T-helper 1 cell (primary cell): ENCODE data around the gene FAM163A.

ENCODE experiments used
- DNase-seq, 5 donors: peaks; one replicate each; pipeline ENCODE4 v3.0.0-alpha.2; 2012 to 2020

FAM163A gene

GRCh38 chr1:179860652-179861051 is 117.6 kb downstream of the FAM163A start:
- no peak for DNase-seq

- DNase-seq: no peak
Measured at GRCh38 chr1:179865377-179865776, 122.3 kb downstream of the FAM163A start.
